Iris pigment epithelial cell (primary cell): ENCODE data around the gene RHOBTB3.

Source experiments
- DNase-seq: peaks from one replicate; pipeline ENCODE4 v3.0.0-alpha.2; 2011; ENCODE audit warnings: low read depth

Gene RHOBTB3

DNA sequence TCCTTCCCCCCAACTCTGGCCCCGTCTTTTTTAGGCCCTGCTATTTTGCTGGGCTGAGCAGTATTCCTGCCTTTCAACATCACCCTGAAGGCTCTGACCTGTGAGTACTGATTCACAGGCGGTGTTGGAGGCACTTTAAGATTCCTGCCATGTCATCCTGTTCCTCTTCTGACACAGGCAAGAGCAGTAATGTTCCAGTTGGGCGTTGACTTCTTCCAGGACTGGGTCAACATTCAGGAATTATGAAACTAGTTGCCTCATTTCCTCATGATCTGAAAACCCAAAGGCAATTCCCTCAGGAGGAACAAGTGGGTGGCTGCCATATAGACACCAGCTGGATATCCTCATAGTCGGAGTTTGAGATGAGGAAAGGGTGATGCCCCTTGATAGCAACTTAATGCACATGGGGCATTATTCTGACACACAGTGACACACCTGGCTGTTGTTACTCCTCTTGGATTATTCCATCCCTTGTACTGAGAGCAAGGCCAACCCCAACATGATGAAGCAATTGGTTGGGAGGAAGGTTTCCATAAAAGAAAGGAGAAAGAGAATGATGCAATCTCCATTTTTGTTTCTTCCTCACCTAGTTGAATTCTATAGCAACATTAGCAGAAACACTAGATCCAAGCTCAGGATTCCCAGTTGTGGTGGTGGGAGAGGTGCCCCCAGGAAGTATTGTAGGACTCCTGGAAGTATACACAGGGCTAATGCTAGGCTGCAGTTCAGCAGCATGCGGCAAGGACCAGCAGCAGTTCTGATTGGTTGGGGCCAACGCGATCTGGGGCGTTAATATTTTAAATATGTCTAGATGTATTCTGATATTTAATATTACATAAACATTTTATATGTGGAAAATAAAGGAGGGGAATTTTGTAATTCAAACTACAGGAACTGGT is 111.0 kb downstream of the RHOBTB3 start:
- DNase-seq = peak; percentile 76

DNA sequence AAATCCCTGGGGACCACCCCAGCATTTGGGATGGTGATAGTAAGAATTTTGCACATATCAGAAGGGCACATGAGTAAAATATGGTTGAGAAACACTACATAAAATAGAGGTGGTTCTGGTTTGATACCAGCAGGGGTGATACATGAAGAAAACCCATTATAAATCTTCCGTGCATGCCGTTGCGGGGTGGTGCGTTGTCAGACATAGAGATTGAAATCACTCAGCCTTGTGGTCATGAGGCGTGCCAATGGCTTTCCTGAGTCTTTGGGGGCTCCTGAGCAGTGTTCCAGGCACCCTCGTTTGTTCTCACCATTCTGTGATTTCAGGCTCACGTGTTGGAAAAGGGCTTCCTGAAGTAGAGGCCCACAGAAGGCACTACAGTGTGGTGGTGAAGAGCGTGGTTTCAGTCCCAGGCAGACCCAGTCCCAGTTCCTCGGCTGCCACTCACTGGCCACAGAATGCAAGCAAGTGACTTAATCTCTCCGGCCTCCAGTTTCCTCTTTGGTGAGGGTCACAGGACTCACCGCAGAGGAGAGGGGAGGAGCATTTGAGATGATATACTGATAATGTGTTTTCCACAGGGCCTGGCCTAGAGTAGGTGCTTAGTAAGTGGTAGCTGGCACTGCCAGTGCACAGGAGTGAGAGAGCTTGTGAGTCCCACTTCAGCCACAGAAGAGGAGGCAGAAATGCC is 111.9 kb downstream of the RHOBTB3 start:
- peak; percentile 95 for DNase-seq

DNA sequence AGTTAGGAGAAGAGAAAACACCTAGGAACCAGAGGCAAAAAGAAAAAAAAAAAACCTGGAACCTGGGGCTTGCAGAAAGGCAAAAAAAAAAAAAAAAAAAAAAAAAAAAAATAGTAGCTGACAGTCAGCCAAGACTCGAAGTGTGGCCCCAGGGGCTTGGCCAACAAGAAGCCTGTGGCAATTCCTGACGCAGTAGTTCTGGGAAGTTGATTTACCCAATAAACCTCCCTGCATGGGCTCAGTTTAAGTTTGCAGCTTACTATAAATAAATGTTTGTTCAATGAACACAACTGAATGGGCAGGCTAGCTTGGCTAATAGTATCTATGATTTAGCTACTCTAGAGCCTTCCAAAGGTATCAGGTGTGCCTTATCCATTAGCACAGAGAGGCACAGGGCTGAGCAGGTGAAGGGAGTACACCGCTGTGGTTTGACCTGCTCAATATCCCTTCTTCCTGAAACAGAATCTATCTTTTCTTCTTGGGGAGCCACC is 112.6 kb downstream of the RHOBTB3 start:
- DNase-seq = peak; percentile 83

DNA sequence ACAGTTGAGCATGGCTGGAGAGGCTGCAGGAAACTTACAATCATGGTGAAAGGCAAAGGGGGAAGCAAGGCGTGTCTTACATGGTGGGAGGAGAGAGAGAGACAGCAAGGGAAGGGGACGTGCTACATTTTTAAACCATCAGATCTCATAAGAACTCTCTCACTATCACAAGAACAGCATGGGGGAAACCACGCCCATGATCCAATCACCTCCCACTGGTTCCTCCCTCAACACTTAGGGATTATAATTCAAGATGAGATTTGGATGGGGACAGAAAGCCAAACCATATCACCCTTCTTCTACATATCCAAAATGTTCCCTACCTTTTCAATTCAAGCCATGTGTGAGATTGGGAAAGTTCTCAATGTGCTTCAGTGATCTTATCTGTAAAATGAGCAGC is 114.3 kb downstream of the RHOBTB3 start:
- no peak for DNase-seq
